Epithelial cell of prostate (primary cell): ENCODE results near the gene JAKMIP2.

Source experiments
- DNase-seq: peaks from one replicate; pipeline ENCODE4 v3.0.0-alpha.2; 2011; ENCODE audit warnings: low read depth, low spot score
- H3K27ac ChIP-seq: fragments of 450-650 bp; 2 replicates; pipeline ENCODE4 v1.5.1; 2017; ENCODE audit warnings: mild to moderate bottlenecking

JAKMIP2 gene

GRCh38 chr5:147711019-147711418 is 71.5 kb downstream of the JAKMIP2 start:
- DNase-seq = no peak
- no peak overlapping the region for H3K27ac ChIP-seq

GRCh38 chr5:147708708-147709107 is 73.8 kb downstream of the JAKMIP2 start:
- DNase-seq = no peak
- H3K27ac ChIP-seq = no peak overlapping the region

GRCh38 chr5:147704544-147704943 is 78.0 kb downstream of the JAKMIP2 start:
- H3K27ac ChIP-seq = no peak overlapping the region
- no peak for DNase-seq

- H3K27ac ChIP-seq = no peak overlapping the region
- DNase-seq = no peak
These were observed 81.1 kb downstream of the JAKMIP2 start for GRCh38 chr5:147701468-147701867.

- DNase-seq = no peak
- H3K27ac ChIP-seq = no peak overlapping the region
These were observed 82.9 kb downstream of the JAKMIP2 start for GRCh38 chr5:147699496-147700088.

- H3K27ac ChIP-seq = no peak overlapping the region
- no peak for DNase-seq
These were observed 85.1 kb downstream of the JAKMIP2 start for GRCh38 chr5:147697380-147697779.

GRCh38 chr5:147694772-147695171 is 87.8 kb downstream of the JAKMIP2 start:
- DNase-seq = no peak
- H3K27ac ChIP-seq = no peak overlapping the region

- H3K27ac ChIP-seq = no peak overlapping the region
- DNase-seq = no peak
These were observed 89.3 kb downstream of the JAKMIP2 start for GRCh38 chr5:147693233-147693632.

- DNase-seq = no peak
- H3K27ac ChIP-seq = no peak overlapping the region
These were observed 91.4 kb downstream of the JAKMIP2 start for GRCh38 chr5:147691130-147691529.

- DNase-seq = peak; percentile 6
These were observed 91.9 kb downstream of the JAKMIP2 start for GRCh38 chr5:147690595-147690994.

GRCh38 chr5:147689426-147689825 is 93.1 kb downstream of the JAKMIP2 start:
- H3K27ac ChIP-seq = no peak overlapping the region
- no peak for DNase-seq

More at GRCh38 chr5:147690595-147690994, 91.9 kb downstream of the JAKMIP2 start:
- no peak overlapping the region for H3K27ac ChIP-seq

GRCh38 chr5:147688656-147689356 is 93.7 kb downstream of the JAKMIP2 start:
- no peak overlapping the region for H3K27ac ChIP-seq
- DNase-seq = no peak

- no peak for DNase-seq
- H3K27ac ChIP-seq = no peak overlapping the region
These were observed 95.4 kb downstream of the JAKMIP2 start for GRCh38 chr5:147687118-147687517.

GRCh38 chr5:147686421-147686820 is 96.1 kb downstream of the JAKMIP2 start:
- no peak overlapping the region for H3K27ac ChIP-seq
- no peak for DNase-seq

- peak; percentile 12 for DNase-seq
- H3K27ac ChIP-seq = no peak overlapping the region
These were observed 96.5 kb downstream of the JAKMIP2 start for GRCh38 chr5:147685993-147686392.

- DNase-seq = no peak
- H3K27ac ChIP-seq = no peak overlapping the region
These were observed 107.4 kb downstream of the JAKMIP2 start for GRCh38 chr5:147675168-147675567.

GRCh38 chr5:147674411-147674810 is 108.1 kb downstream of the JAKMIP2 start:
- H3K27ac ChIP-seq = no peak overlapping the region
- no peak for DNase-seq

GRCh38 chr5:147673791-147674190 is 108.7 kb downstream of the JAKMIP2 start:
- no peak for DNase-seq
- no peak overlapping the region for H3K27ac ChIP-seq

GRCh38 chr5:147673266-147673665 is 109.3 kb downstream of the JAKMIP2 start:
- DNase-seq = no peak
- H3K27ac ChIP-seq = no peak overlapping the region

GRCh38 chr5:147671365-147671764 is 111.2 kb downstream of the JAKMIP2 start:
- no peak for DNase-seq
- no peak overlapping the region for H3K27ac ChIP-seq

- DNase-seq = no peak
- H3K27ac ChIP-seq = no peak overlapping the region
These were observed 111.7 kb downstream of the JAKMIP2 start for GRCh38 chr5:147670815-147671214.
